ENCODE data around the gene KLRC3. TPM values are rescaled to one million over a fixed set of nuclear protein-coding genes. Genes with fewer than 3 reads are reported as not detected.
"Not testable (repeated sequence)": the region's sequence is repeated elsewhere in the genome, so short reads cannot be mapped to it uniquely, and the experiment has no call there.

KLRC3 gene
- total RNA-seq, 2 donors from 2014 or later, result not detected

DNA sequence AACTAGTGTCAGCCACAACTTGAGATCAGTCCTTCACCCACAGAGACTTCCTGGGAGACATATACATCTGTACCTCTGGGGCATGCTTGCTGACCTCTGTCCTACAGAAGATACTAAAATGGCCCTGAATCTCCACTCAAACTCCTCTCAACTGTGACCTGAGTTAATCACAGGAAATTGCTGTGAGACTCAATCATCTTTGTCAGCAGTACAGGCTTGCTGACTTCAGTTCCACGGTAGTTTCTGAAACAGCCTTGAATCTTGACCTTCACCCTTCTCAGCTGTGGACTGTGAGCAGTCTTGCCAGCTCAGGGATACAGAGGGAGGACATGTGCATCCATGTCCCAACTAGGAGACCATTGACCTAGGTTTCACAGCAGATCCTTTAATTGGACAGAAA is 34.1 kb upstream of the KLRC3 start:
- no peak for DNase-seq

DNA sequence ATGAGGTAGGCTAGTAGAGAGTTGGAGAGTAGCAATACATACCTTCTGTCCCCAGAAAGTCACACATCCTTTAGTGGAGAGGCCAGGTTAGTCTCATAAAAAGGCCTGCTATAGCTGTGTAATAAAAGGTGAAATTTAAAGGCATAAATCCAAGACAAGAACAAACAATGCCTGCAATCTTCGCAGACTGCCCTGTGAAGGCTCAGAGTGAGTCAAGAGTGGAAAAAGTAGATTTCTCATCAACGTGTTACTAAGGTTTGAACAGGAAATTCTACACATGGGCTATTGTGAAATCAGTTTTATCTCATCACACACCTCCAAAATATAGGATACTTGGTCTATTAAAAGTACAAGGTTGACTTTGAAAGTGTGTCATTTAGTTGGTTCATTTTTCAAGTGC is 32.8 kb upstream of the KLRC3 start, which contains the start of gene KLRC1:
TSS of gene KLRC1 (minus strand) at position 222 of the 400 bp plus-strand sequence. CDS start 2,221 bp downstream, outside the sequence.
- Histone ChIP-seq H3K27me3 (no peaks in the 10 kb centered on the region), H3K36me3 (no peaks in the 10 kb centered on the region), H3K9ac (ENCODE audit: low read depth in 2 of 2, low read length in 2 of 2) (no peak within 1 kb of the TSS), H3K9me3 (no peaks in the 10 kb centered on the region), H3K4me3 (no peak within 1 kb of the TSS), H3K27ac (peak within 1 kb of the TSS; percentile 12), H3K4me1 (no peaks in the 10 kb centered on the region)
- intact Hi-C loops (cut with DNase I), result no loop called here
- DNase-seq, result no peak
- TF ChIP-seq, protein P1, sequence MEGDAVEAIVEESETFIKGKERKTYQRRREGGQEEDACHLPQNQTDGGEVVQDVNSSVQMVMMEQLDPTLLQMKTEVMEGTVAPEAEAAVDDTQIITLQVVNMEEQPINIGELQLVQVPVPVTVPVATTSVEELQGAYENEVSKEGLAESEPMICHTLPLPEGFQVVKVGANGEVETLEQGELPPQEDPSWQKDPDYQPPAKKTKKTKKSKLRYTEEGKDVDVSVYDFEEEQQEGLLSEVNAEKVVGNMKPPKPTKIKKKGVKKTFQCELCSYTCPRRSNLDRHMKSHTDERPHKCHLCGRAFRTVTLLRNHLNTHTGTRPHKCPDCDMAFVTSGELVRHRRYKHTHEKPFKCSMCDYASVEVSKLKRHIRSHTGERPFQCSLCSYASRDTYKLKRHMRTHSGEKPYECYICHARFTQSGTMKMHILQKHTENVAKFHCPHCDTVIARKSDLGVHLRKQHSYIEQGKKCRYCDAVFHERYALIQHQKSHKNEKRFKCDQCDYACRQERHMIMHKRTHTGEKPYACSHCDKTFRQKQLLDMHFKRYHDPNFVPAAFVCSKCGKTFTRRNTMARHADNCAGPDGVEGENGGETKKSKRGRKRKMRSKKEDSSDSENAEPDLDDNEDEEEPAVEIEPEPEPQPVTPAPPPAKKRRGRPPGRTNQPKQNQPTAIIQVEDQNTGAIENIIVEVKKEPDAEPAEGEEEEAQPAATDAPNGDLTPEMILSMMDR (IDR thresholded peaks at IDR 0.05), result no peak

More for the DNA sequence above, 34.1 kb upstream of the KLRC3 start:
- H3K4me3 ChIP-seq, result no peak overlapping the region
- no peaks in the 10 kb centered on the region for H3K9me3 ChIP-seq
- H3K9ac ChIP-seq (ENCODE audit: low read depth in 2 of 2, low read length in 2 of 2), result no peak overlapping the region
- intact Hi-C loops (cut with DNase I), result no loop called here
- no peaks in the 10 kb centered on the region for H3K4me1 ChIP-seq
- no peaks in the 10 kb centered on the region for H3K27me3 ChIP-seq
- H3K27ac ChIP-seq, result no peak overlapping the region
- TF ChIP-seq, protein P1 (IDR thresholded peaks at IDR 0.05), result no peak
- H3K36me3 ChIP-seq, result no peaks in the 10 kb centered on the region

GRCh38 chr12:10448236-10448635 is 27.8 kb upstream of the KLRC3 start:
- DNase-seq, result no peak
- Histone ChIP-seq H3K27me3 (no peaks in the 10 kb centered on the region), H3K9me3 (no peaks in the 10 kb centered on the region), H3K4me3 (no peak overlapping the region), H3K36me3 (no peaks in the 10 kb centered on the region), H3K4me1 (no peaks in the 10 kb centered on the region), H3K9ac (ENCODE audit: low read depth in 2 of 2, low read length in 2 of 2) (no peak overlapping the region), H3K27ac (no peak overlapping the region)
- TF ChIP-seq, protein P1 (IDR thresholded peaks at IDR 0.05), result no peak
- intact Hi-C loops (cut with DNase I), result no loop called here

DNA sequence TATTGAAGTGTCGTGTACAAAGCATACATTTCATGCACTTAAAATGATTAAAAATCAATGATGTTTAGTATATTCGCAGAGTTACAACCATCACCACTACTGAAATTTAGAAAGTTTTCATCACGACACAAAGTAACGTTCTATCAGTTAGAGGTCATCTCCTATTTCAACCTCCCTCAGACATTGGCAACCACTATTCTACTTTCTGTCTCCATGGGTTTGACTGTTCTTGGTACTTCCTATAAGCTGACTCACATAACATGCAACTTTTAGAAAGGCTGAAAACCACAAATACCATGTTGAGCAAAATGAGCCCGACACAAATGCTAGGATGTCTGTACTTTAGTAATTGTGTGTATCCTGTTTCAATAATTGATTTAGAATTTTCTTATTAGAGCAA is 25.7 kb upstream of the KLRC3 start:
- H3K4me1 ChIP-seq; H3K36me3 ChIP-seq; H3K4me3 ChIP-seq; H3K27ac ChIP-seq; DNase-seq; H3K9ac ChIP-seq (ENCODE audit: low read depth in 2 of 2, low read length in 2 of 2); H3K27me3 ChIP-seq; intact Hi-C loops (cut with DNase I); H3K9me3 ChIP-seq: not testable (repeated sequence)

DNA sequence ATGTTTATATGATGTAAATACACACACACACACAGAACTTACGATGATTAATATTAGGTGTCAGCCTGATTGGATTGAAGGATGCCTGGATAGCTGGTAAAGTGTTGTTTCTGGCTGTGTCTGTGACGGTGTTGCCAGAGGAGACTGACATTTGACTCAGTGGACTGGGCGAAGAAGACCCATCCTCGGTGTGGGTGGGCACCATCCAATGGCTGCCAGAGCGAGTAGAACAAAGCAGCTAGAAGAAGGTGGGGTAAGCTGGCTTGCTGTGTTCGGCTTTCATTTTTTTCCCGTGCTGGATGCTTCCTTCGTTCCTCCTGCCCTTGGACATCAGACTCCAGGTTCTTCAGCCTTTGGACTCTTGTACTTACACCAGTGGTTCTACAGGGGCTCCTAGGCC is 20.7 kb upstream of the KLRC3 start:
- H3K4me1 ChIP-seq; H3K9ac ChIP-seq (ENCODE audit: low read depth in 2 of 2, low read length in 2 of 2); H3K27ac ChIP-seq; DNase-seq; H3K36me3 ChIP-seq; intact Hi-C loops (cut with DNase I); H3K4me3 ChIP-seq; H3K9me3 ChIP-seq; H3K27me3 ChIP-seq: not testable (repeated sequence)

DNA sequence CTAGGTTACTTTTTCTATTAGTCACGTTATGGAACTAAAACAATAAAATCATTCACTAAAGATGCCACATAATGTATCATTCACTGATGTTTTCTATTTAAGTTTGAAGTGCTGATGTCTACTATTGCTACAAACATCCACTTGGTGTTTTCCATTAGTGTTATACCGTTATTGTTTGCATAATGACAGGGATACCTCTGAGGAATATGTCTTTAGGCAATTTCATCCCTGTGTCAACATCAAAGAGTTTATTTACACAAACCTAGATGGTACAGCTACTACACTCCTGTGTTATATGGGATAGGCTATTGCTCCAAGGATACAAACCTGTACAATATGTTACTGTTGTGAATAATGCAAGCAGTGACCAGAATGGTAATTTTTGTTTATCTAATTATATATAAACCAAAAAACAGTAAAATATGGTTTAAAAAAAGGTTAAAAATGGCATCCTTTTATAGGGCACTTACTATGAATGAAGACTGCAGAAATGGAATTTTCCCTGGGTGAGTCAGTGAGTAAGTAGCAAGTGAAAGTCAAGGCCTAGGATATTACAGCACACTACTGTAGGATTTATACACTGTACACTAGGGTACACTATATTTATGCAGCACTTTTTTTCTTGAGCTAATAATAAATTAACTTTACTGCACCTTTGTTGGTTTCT is 19.3 kb upstream of the KLRC3 start:
- intact Hi-C loops (cut with DNase I); DNase-seq; H3K4me1 ChIP-seq; H3K4me3 ChIP-seq; H3K9me3 ChIP-seq; H3K36me3 ChIP-seq; H3K27me3 ChIP-seq; H3K9ac ChIP-seq (ENCODE audit: low read depth in 2 of 2, low read length in 2 of 2); H3K27ac ChIP-seq: not testable (repeated sequence)

GRCh38 chr12:10437601-10438000 is 17.2 kb upstream of the KLRC3 start:
- H3K36me3 ChIP-seq; intact Hi-C loops (cut with DNase I); H3K4me3 ChIP-seq; H3K27me3 ChIP-seq; H3K4me1 ChIP-seq; DNase-seq; H3K9ac ChIP-seq (ENCODE audit: low read depth in 2 of 2, low read length in 2 of 2); H3K27ac ChIP-seq; H3K9me3 ChIP-seq: not testable (repeated sequence)

DNA sequence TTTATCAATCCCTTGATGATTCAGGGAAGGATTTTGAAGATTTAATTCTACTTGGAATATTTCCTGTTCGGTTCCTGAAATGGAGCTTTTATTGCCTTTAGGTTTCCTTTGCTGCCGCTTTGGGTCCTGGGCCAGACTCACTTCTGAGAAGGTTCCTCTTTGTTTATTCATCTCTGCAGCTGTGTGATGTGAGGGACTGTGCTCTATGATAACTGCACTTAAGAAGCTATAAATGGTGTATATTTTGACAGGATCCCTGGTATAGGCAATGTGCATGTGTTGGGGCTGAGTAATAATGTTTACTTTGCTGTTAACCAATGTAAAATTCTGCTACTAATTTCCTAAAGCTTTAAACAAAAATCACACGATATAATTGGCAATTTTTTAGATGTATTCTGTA is 15.4 kb upstream of the KLRC3 start, which contains the start of gene KLRC2:
TSS of gene KLRC2 (minus strand) at position 195 of the 400 bp plus-strand sequence. CDS start at position 171, 24 bp downstream.
- peak; percentile 39 for DNase-seq
- H3K9me3 ChIP-seq; H3K4me1 ChIP-seq; H3K27me3 ChIP-seq; H3K9ac ChIP-seq (ENCODE audit: low read depth in 2 of 2, low read length in 2 of 2); H3K27ac ChIP-seq; H3K36me3 ChIP-seq; H3K4me3 ChIP-seq; intact Hi-C loops (cut with DNase I): not testable (repeated sequence)

DNA sequence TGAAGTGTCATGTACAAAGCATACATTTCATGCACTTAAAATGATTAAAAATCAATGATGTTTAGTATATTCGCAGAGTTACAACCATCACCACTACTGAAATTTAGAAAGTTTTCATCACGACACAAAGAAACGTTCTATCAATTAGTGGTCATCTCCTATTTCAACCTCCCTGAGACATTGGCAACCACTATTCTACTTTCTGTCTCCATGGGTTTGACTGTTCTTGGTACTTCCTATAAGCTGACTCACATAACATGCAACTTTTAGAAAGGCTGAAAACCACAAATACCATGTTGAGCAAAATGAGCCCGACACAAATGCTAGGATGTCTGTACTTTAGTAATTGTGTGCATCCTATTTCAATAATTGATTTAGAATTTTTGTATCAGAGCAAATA is 10.2 kb upstream of the KLRC3 start:
- intact Hi-C loops (cut with DNase I); H3K27ac ChIP-seq; DNase-seq; H3K27me3 ChIP-seq; H3K9me3 ChIP-seq; H3K36me3 ChIP-seq; H3K4me1 ChIP-seq; H3K9ac ChIP-seq (ENCODE audit: low read depth in 2 of 2, low read length in 2 of 2); H3K4me3 ChIP-seq: not testable (repeated sequence)

GRCh38 chr12:10425938-10426337 is 5.5 kb upstream of the KLRC3 start:
- H3K27ac ChIP-seq; DNase-seq; H3K36me3 ChIP-seq; H3K27me3 ChIP-seq; intact Hi-C loops (cut with DNase I); H3K4me3 ChIP-seq; H3K9ac ChIP-seq (ENCODE audit: low read depth in 2 of 2, low read length in 2 of 2); H3K9me3 ChIP-seq; H3K4me1 ChIP-seq: not testable (repeated sequence)

Measured in colonic mucosa (tissue), 4 donors.